Activated naive CD4-positive, alpha-beta T cell treated with anti-CD3 and anti-CD28 coated beads, Interleukin-2, amount 50 U/mL, for 24 hours (primary cell): ENCODE measurements around the gene NFAM1.

Source experiments
- H3K27ac Mint-ChIP-seq: one replicate; pipeline ENCODE4 v1.8.0; 2021; ENCODE audit warnings: mild to moderate bottlenecking, mixed read lengths
- H3K27me3 Mint-ChIP-seq: one replicate; pipeline ENCODE4 v1.8.0; 2021; ENCODE audit warnings: mixed read lengths
- H3K36me3 Mint-ChIP-seq: one replicate; pipeline ENCODE4 v1.8.0; 2021; ENCODE audit warnings: mixed read lengths
- H3K4me1 Mint-ChIP-seq: one replicate; pipeline ENCODE4 v1.8.0; 2021; ENCODE audit warnings: mixed read lengths
- H3K4me3 Mint-ChIP-seq: one replicate; pipeline ENCODE4 v1.8.0; 2021; ENCODE audit warnings: mild to moderate bottlenecking, mixed read lengths
- H3K9me3 Mint-ChIP-seq: one replicate; pipeline ENCODE4 v1.8.0; 2021; ENCODE audit warnings: mixed read lengths

NFAM1 gene

DNA sequence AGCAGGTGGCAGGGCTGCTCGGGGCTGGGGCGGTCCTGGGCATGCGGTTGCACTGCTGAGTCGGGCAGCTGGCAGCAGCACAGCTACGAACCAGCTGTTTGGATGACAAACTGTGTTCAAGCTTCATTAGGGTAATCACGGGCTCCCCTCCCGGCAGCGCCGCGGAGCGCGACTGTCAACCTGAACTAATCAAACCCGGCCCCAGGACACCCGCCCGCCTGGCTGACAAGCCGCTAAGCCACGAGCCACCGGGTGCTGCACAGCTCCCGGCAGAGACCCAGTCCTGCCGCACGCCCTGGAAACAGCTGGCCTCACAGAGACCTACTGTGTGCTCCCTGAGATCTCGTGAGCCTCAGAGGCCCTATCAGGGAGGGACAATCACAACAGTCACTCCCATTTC lies 101.2 kb downstream of the NFAM1 start:
- H3K4me3 Mint-ChIP-seq, result no peak overlapping the region
- no peaks in the 10 kb centered on the region for H3K27me3 Mint-ChIP-seq
- peaks cover 52% of the 10 kb centered on the region for H3K4me1 Mint-ChIP-seq
- no peaks in the 10 kb centered on the region for H3K36me3 Mint-ChIP-seq
- no peak overlapping the region for H3K27ac Mint-ChIP-seq
- no peaks in the 10 kb centered on the region for H3K9me3 Mint-ChIP-seq
